ENCODE results near the gene KCNN3.

KCNN3 gene

GRCh38 chr1:154801234-154802011, 68.7 kb downstream of the KCNN3 start:
- no peaks in the 10 kb centered on the region for H3K4me1 Mint-ChIP-seq (ENCODE audit: low read depth)
- H3K4me3 Mint-ChIP-seq = no peak overlapping the region
- peaks cover 19% of the 10 kb centered on the region for H3K27me3 Mint-ChIP-seq (ENCODE audit: low read depth)
- H3K9me3 Mint-ChIP-seq = no peaks in the 10 kb centered on the region
- no peak for DNase-seq (ENCODE audit: low spot score)
- no peak overlapping the region for H3K27ac Mint-ChIP-seq
- H3K36me3 Mint-ChIP-seq (ENCODE audit: low read depth) = no peaks in the 10 kb centered on the region

- Mint-ChIP-seq H3K27ac (no peak overlapping the region), H3K4me3 (no peak overlapping the region), H3K4me1 (ENCODE audit: low read depth) (no peaks in the 10 kb centered on the region), H3K36me3 (ENCODE audit: low read depth) (no peaks in the 10 kb centered on the region), H3K27me3 (ENCODE audit: low read depth) (peaks cover 16% of the 10 kb centered on the region), H3K9me3 (no peaks in the 10 kb centered on the region)
- DNase-seq (ENCODE audit: low spot score) = no peak
Observed at GRCh38 chr1:154799188-154799587, 70.9 kb downstream of the KCNN3 start.

- H3K27me3 Mint-ChIP-seq (ENCODE audit: low read depth) = peaks cover 11% of the 10 kb centered on the region
- H3K36me3 Mint-ChIP-seq (ENCODE audit: low read depth) = no peaks in the 10 kb centered on the region
- H3K4me3 Mint-ChIP-seq = no peak overlapping the region
- H3K9me3 Mint-ChIP-seq = no peaks in the 10 kb centered on the region
- no peak overlapping the region for H3K27ac Mint-ChIP-seq
- no peak for DNase-seq (ENCODE audit: low spot score)
- no peaks in the 10 kb centered on the region for H3K4me1 Mint-ChIP-seq (ENCODE audit: low read depth)
Observed at GRCh38 chr1:154798645-154799044, 71.4 kb downstream of the KCNN3 start.

GRCh38 chr1:154797175-154797574, 72.9 kb downstream of the KCNN3 start:
- H3K27ac Mint-ChIP-seq = no peak overlapping the region
- peaks cover 4% of the 10 kb centered on the region for H3K4me1 Mint-ChIP-seq (ENCODE audit: low read depth)
- no peaks in the 10 kb centered on the region for H3K36me3 Mint-ChIP-seq (ENCODE audit: low read depth)
- no peak for DNase-seq (ENCODE audit: low spot score)
- peaks cover 15% of the 10 kb centered on the region for H3K27me3 Mint-ChIP-seq (ENCODE audit: low read depth)
- no peaks in the 10 kb centered on the region for H3K9me3 Mint-ChIP-seq
- H3K4me3 Mint-ChIP-seq = no peak overlapping the region

GRCh38 chr1:154796303-154796892, 73.7 kb downstream of the KCNN3 start:
- H3K36me3 Mint-ChIP-seq (ENCODE audit: low read depth) = no peaks in the 10 kb centered on the region
- no peak overlapping the region for H3K4me3 Mint-ChIP-seq
- peaks cover 14% of the 10 kb centered on the region for H3K27me3 Mint-ChIP-seq (ENCODE audit: low read depth)
- no peak for DNase-seq (ENCODE audit: low spot score)
- no peaks in the 10 kb centered on the region for H3K9me3 Mint-ChIP-seq
- peaks cover 12% of the 10 kb centered on the region for H3K4me1 Mint-ChIP-seq (ENCODE audit: low read depth)
- H3K27ac Mint-ChIP-seq = no peak overlapping the region

GRCh38 chr1:154794608-154795007, 75.5 kb downstream of the KCNN3 start:
- Mint-ChIP-seq H3K36me3 (ENCODE audit: low read depth) (no peaks in the 10 kb centered on the region), H3K9me3 (no peaks in the 10 kb centered on the region), H3K27ac (no peak overlapping the region), H3K27me3 (ENCODE audit: low read depth) (peaks cover 14% of the 10 kb centered on the region), H3K4me1 (ENCODE audit: low read depth) (peaks cover 20% of the 10 kb centered on the region), H3K4me3 (no peak overlapping the region)
- no peak for DNase-seq (ENCODE audit: low spot score)

GRCh38 chr1:154793685-154794084, 76.4 kb downstream of the KCNN3 start:
- Mint-ChIP-seq H3K27ac (no peak overlapping the region), H3K4me1 (ENCODE audit: low read depth) (peaks cover 20% of the 10 kb centered on the region), H3K4me3 (no peak overlapping the region), H3K36me3 (ENCODE audit: low read depth) (no peaks in the 10 kb centered on the region), H3K27me3 (ENCODE audit: low read depth) (peaks cover 14% of the 10 kb centered on the region), H3K9me3 (no peaks in the 10 kb centered on the region)
- DNase-seq (ENCODE audit: low spot score) = no peak

- Mint-ChIP-seq H3K4me3 (no peak overlapping the region), H3K4me1 (ENCODE audit: low read depth) (peaks cover 20% of the 10 kb centered on the region), H3K27me3 (ENCODE audit: low read depth) (peaks cover 14% of the 10 kb centered on the region), H3K9me3 (no peaks in the 10 kb centered on the region), H3K27ac (no peak overlapping the region), H3K36me3 (ENCODE audit: low read depth) (no peaks in the 10 kb centered on the region)
- no peak for DNase-seq (ENCODE audit: low spot score)
Observed at GRCh38 chr1:154792899-154793298, 77.2 kb downstream of the KCNN3 start.

- H3K27ac Mint-ChIP-seq = peak overlapping the region; percentile 73
- H3K9me3 Mint-ChIP-seq = no peaks in the 10 kb centered on the region
- DNase-seq (ENCODE audit: low spot score) = peak; percentile 61
- peak overlapping the region; percentile 66 for H3K4me3 Mint-ChIP-seq
- peaks cover 14% of the 10 kb centered on the region for H3K27me3 Mint-ChIP-seq (ENCODE audit: low read depth)
- no peaks in the 10 kb centered on the region for H3K36me3 Mint-ChIP-seq (ENCODE audit: low read depth)
- H3K4me1 Mint-ChIP-seq (ENCODE audit: low read depth) = peaks cover 20% of the 10 kb centered on the region
Observed at GRCh38 chr1:154791292-154792166, 78.6 kb downstream of the KCNN3 start.

GRCh38 chr1:154788886-154789285, 81.2 kb downstream of the KCNN3 start:
- H3K4me1 Mint-ChIP-seq (ENCODE audit: low read depth) = peaks cover 37% of the 10 kb centered on the region
- H3K36me3 Mint-ChIP-seq (ENCODE audit: low read depth) = peaks cover 2% of the 10 kb centered on the region
- no peak overlapping the region for H3K27ac Mint-ChIP-seq
- no peak for DNase-seq (ENCODE audit: low spot score)
- no peak overlapping the region for H3K4me3 Mint-ChIP-seq
- peaks cover 11% of the 10 kb centered on the region for H3K27me3 Mint-ChIP-seq (ENCODE audit: low read depth)
- no peaks in the 10 kb centered on the region for H3K9me3 Mint-ChIP-seq

GRCh38 chr1:154788110-154788870, 81.8 kb downstream of the KCNN3 start:
- peaks cover 2% of the 10 kb centered on the region for H3K36me3 Mint-ChIP-seq (ENCODE audit: low read depth)
- no peak for DNase-seq (ENCODE audit: low spot score)
- no peaks in the 10 kb centered on the region for H3K9me3 Mint-ChIP-seq
- no peak overlapping the region for H3K4me3 Mint-ChIP-seq
- peaks cover 11% of the 10 kb centered on the region for H3K27me3 Mint-ChIP-seq (ENCODE audit: low read depth)
- H3K4me1 Mint-ChIP-seq (ENCODE audit: low read depth) = peaks cover 40% of the 10 kb centered on the region
- H3K27ac Mint-ChIP-seq = no peak overlapping the region

GRCh38 chr1:154786804-154787570, 83.1 kb downstream of the KCNN3 start:
- peaks cover 2% of the 10 kb centered on the region for H3K36me3 Mint-ChIP-seq (ENCODE audit: low read depth)
- no peak for DNase-seq (ENCODE audit: low spot score)
- no peak overlapping the region for H3K27ac Mint-ChIP-seq
- no peaks in the 10 kb centered on the region for H3K9me3 Mint-ChIP-seq
- peaks cover 5% of the 10 kb centered on the region for H3K27me3 Mint-ChIP-seq (ENCODE audit: low read depth)
- H3K4me3 Mint-ChIP-seq = no peak overlapping the region
- peaks cover 34% of the 10 kb centered on the region for H3K4me1 Mint-ChIP-seq (ENCODE audit: low read depth)

- Mint-ChIP-seq H3K4me3 (peak overlapping the region; percentile 55), H3K9me3 (no peaks in the 10 kb centered on the region), H3K27me3 (ENCODE audit: low read depth) (no peaks in the 10 kb centered on the region), H3K27ac (peak overlapping the region; percentile 92), H3K4me1 (ENCODE audit: low read depth) (peaks cover 20% of the 10 kb centered on the region), H3K36me3 (ENCODE audit: low read depth) (peaks cover 2% of the 10 kb centered on the region)
- peak; percentile 41 for DNase-seq (ENCODE audit: low spot score)
Observed at GRCh38 chr1:154784924-154785531, 85.1 kb downstream of the KCNN3 start.

Data from T-helper 2 cell treated with Interferon-gamma antibody and Interleukin-4, amounts not matched to agents 5 μg/mL and 100 μg/mL, for 36 hours (primary cell).